ENCODE results near the gene ECE1.

ECE1 gene

GRCh38 chr1:21304488-21304887 lies 14.2 kb upstream of the ECE1 start:
- H3K79me2 ChIP-seq (ENCODE audit: insufficient read depth, low read length), result no peaks in the 10 kb centered on the region
- no peaks in the 10 kb centered on the region for H3K4me1 ChIP-seq (ENCODE audit: insufficient read depth, low read length)
- no peak overlapping the region for H3K4me3 ChIP-seq (ENCODE audit: low read depth in 1 of 2, low read length in 2 of 2)

GRCh38 chr1:21302747-21303715 lies 12.8 kb upstream of the ECE1 start:
- Histone ChIP-seq H3K9ac (ENCODE audit: low read depth, low read length) (no peak overlapping the region), H3K4me2 (ENCODE audit: insufficient read depth, low read length) (no peak overlapping the region), H3K9me3 (ENCODE audit: insufficient read depth, low read length, severe bottlenecking) (no peaks in the 10 kb centered on the region), H3K4me1 (ENCODE audit: insufficient read depth, low read length) (no peaks in the 10 kb centered on the region), H3K27me3 (ENCODE audit: insufficient read depth, low read length, poor library complexity) (no peaks in the 10 kb centered on the region), H4K20me1 (ENCODE audit: insufficient read depth, low read length) (peaks cover 52% of the 10 kb centered on the region), H3K79me2 (ENCODE audit: insufficient read depth, low read length) (no peaks in the 10 kb centered on the region), H3K27ac (ENCODE audit: low read length) (no peak overlapping the region), H3K36me3 (ENCODE audit: insufficient read depth, low read length) (no peaks in the 10 kb centered on the region; the same call in 1 of the 2 replicates), H3K4me3 (ENCODE audit: low read depth in 1 of 2, low read length in 2 of 2) (no peak overlapping the region), H2AFZ (ENCODE audit: low read depth, low read length) (no peak overlapping the region)
- no peak for ATAC-seq (ENCODE audit: insufficient read depth, low read depth)
- DNase-seq, result no peak
- TF ChIP-seq EZH2 (IDR thresholded peaks at IDR 0.05; ENCODE audit: borderline replicate concordance, low read depth, low read length, severe bottlenecking) (no peak), CTCF (IDR thresholded peaks at IDR 0.05; ENCODE audit: borderline replicate concordance, extremely low read depth, low read length, poor library complexity, severe bottlenecking) (no peak)

More at GRCh38 chr1:21304488-21304887, 14.2 kb upstream of the ECE1 start:
- Histone ChIP-seq H2AFZ (ENCODE audit: low read depth, low read length) (no peak overlapping the region), H3K9ac (ENCODE audit: low read depth, low read length) (no peak overlapping the region), H3K27me3 (ENCODE audit: insufficient read depth, low read length, poor library complexity) (no peaks in the 10 kb centered on the region), H3K4me2 (ENCODE audit: insufficient read depth, low read length) (no peak overlapping the region), H3K9me3 (ENCODE audit: insufficient read depth, low read length, severe bottlenecking) (no peaks in the 10 kb centered on the region), H3K27ac (ENCODE audit: low read length) (no peak overlapping the region), H3K36me3 (ENCODE audit: insufficient read depth, low read length) (no peaks in the 10 kb centered on the region), H4K20me1 (ENCODE audit: insufficient read depth, low read length) (peaks cover 56% of the 10 kb centered on the region)
- no peak for TF ChIP-seq CTCF (IDR thresholded peaks at IDR 0.05; ENCODE audit: borderline replicate concordance, extremely low read depth, low read length, poor library complexity, severe bottlenecking)
- no peak for TF ChIP-seq EZH2 (IDR thresholded peaks at IDR 0.05; ENCODE audit: borderline replicate concordance, low read depth, low read length, severe bottlenecking)
- DNase-seq, result no peak
- ATAC-seq (ENCODE audit: insufficient read depth, low read depth), result no peak

- no peaks in the 10 kb centered on the region for H3K79me2 ChIP-seq (ENCODE audit: insufficient read depth, low read length)
- ATAC-seq (ENCODE audit: insufficient read depth, low read depth) (no peak), DNase-seq (no peak)
- H2AFZ ChIP-seq (ENCODE audit: low read depth, low read length), result no peak overlapping the region
- H3K4me2 ChIP-seq (ENCODE audit: insufficient read depth, low read length), result no peak overlapping the region
- no peaks in the 10 kb centered on the region for H3K9me3 ChIP-seq (ENCODE audit: insufficient read depth, low read length, severe bottlenecking)
- no peak overlapping the region for H3K27ac ChIP-seq (ENCODE audit: low read length)
- H3K9ac ChIP-seq (ENCODE audit: low read depth, low read length), result no peak overlapping the region
- H3K36me3 ChIP-seq (ENCODE audit: insufficient read depth, low read length), result no peaks in the 10 kb centered on the region; the same call in 1 of the 2 replicates
- H3K4me1 ChIP-seq (ENCODE audit: insufficient read depth, low read length), result no peaks in the 10 kb centered on the region
- no peak for TF ChIP-seq CTCF (IDR thresholded peaks at IDR 0.05; ENCODE audit: borderline replicate concordance, extremely low read depth, low read length, poor library complexity, severe bottlenecking)
- no peak for TF ChIP-seq EZH2 (IDR thresholded peaks at IDR 0.05; ENCODE audit: borderline replicate concordance, low read depth, low read length, severe bottlenecking)
- H4K20me1 ChIP-seq (ENCODE audit: insufficient read depth, low read length), result peaks cover 40% of the 10 kb centered on the region
- H3K27me3 ChIP-seq (ENCODE audit: insufficient read depth, low read length, poor library complexity), result no peaks in the 10 kb centered on the region
- H3K4me3 ChIP-seq (ENCODE audit: low read depth in 1 of 2, low read length in 2 of 2), result no peak overlapping the region
Measured at GRCh38 chr1:21301794-21302440, 11.7 kb upstream of the ECE1 start.

Data from DND-41 (cell line).